Mucosa of gallbladder (tissue), 1 donor: ENCODE measurements around the gene CCNQ. TPM values are rescaled to one million over a fixed set of nuclear protein-coding genes. Genes with fewer than 3 reads are reported as not detected.

Experiments used
- DNase-seq: peaks from one replicate; pipeline ENCODE4 v3.0.0-alpha.2; 2020; ENCODE audit warnings: low spot score
- total RNA-seq: library from RNA; stranded (reverse); gene quantifications from one replicate; pipeline ENCODE4 v1.2.1, GENCODE V29; 2021
- donor health status: DM: no; HTN: no; CAD: no.

CCNQ gene
- total RNA-seq, 1 donor from 2014 or later = 14.9 TPM

GRCh38 chrX:153596981-153597750 lies 1.8 kb downstream of the CCNQ start:
- DNase-seq = no peak

- DNase-seq = no peak
Observed at GRCh38 chrX:153595859-153596857, 2.8 kb downstream of the CCNQ start.

- DNase-seq = no peak
Observed at GRCh38 chrX:153595387-153595786, 3.6 kb downstream of the CCNQ start.

- no peak for DNase-seq
Observed at GRCh38 chrX:153593811-153594500, 5.0 kb downstream of the CCNQ start.

GRCh38 chrX:153592966-153593688 lies 5.8 kb downstream of the CCNQ start:
- no peak for DNase-seq

GRCh38 chrX:153592091-153592833 lies 6.7 kb downstream of the CCNQ start:
- DNase-seq = no peak

GRCh38 chrX:153590961-153591956 lies 7.7 kb downstream of the CCNQ start:
- DNase-seq = no peak

- no peak for DNase-seq
Observed at GRCh38 chrX:153588782-153589446, 10.0 kb downstream of the CCNQ start.

GRCh38 chrX:153588021-153588781 lies 10.7 kb downstream of the CCNQ start:
- DNase-seq = no peak

- no peak for DNase-seq
Observed at GRCh38 chrX:153587342-153587741, 11.6 kb downstream of the CCNQ start.

- no peak for DNase-seq
Observed at GRCh38 chrX:153585827-153586226, 13.1 kb downstream of the CCNQ start.

GRCh38 chrX:153583433-153583832 lies 15.5 kb downstream of the CCNQ start:
- no peak for DNase-seq

- DNase-seq = peak; percentile 12
Observed at GRCh38 chrX:153582896-153583295, 16.0 kb downstream of the CCNQ start.

- DNase-seq = no peak
Observed at GRCh38 chrX:153580700-153581386, 18.1 kb downstream of the CCNQ start.

GRCh38 chrX:153578889-153579288 lies 20.1 kb downstream of the CCNQ start:
- no peak for DNase-seq

GRCh38 chrX:153578200-153578835 lies 20.6 kb downstream of the CCNQ start:
- DNase-seq = no peak

GRCh38 chrX:153576961-153577360 lies 22.0 kb downstream of the CCNQ start:
- DNase-seq = no peak
